GM23338 (cell line): ENCODE data around the gene SMIM22. TPM values are rescaled to one million over a fixed set of nuclear protein-coding genes. Genes with fewer than 3 reads are reported as not detected.

Experiments used
- ATAC-seq: fragments of 200-7000 bp; cut with Tn5 transposase; 3 replicates; pipeline ENCODE4 v1.9.1; 2020
- DNase-seq: peaks from one replicate; pipeline ENCODE4 v3.0.0-alpha.2; 2015; ENCODE audit warnings: low spot score
- H2AFZ ChIP-seq: fragments of 200-600 bp; sonication (generic); 2 replicates; pipeline ENCODE4 v1.8.0; 2016; ENCODE audit warnings: antibody characterized with exemption, mild to moderate bottlenecking, moderate library complexity
- H3F3A ChIP-seq: fragments of 200-600 bp; sonication (generic); replicated peaks from 2 replicates; pipeline ENCODE4 v1.8.0; 2017; ENCODE audit warnings: antibody characterized with exemption, mixed run types, low read depth
- H3K27ac ChIP-seq: fragments of 200-600 bp; sonication (generic); 2 replicates; pipeline ENCODE4 v1.6.1; 2016; ENCODE audit warnings: low read depth
- H3K27me3 ChIP-seq: fragments of 200-600 bp; sonication (generic); 2 replicates; pipeline ENCODE4 v1.8.0; 2016; ENCODE audit warnings: mild to moderate bottlenecking, mixed run types, moderate library complexity; ENCODE audit not compliant: insufficient read depth
- H3K36me3 ChIP-seq: fragments of 200-600 bp; sonication (generic); 2 replicates; pipeline ENCODE4 v1.8.0; 2016; ENCODE audit warnings: mild to moderate bottlenecking; ENCODE audit not compliant: insufficient read depth
- H3K4me1 ChIP-seq: fragments of 200-600 bp; sonication (generic); 2 replicates; pipeline ENCODE4 v1.8.0; 2016; ENCODE audit warnings: mild to moderate bottlenecking, moderate library complexity; ENCODE audit not compliant: insufficient read depth
- H3K4me2 ChIP-seq: fragments of 200-600 bp; sonication (generic); 2 replicates; pipeline ENCODE4 v1.7.1; 2017; ENCODE audit warnings: mixed run types
- H3K4me3 ChIP-seq: fragments of 200-600 bp; sonication (generic); 2 replicates; pipeline ENCODE4 v1.6.1; 2016; ENCODE audit warnings: mixed run types
- H3K79me2 ChIP-seq: fragments of 200-600 bp; sonication (generic); replicated peaks from 2 replicates; pipeline ENCODE4 v1.8.0; 2017; ENCODE audit warnings: mild to moderate bottlenecking; ENCODE audit not compliant: insufficient read depth
- H3K9me2 ChIP-seq: fragments of 200-600 bp; sonication (generic); 2 replicates; pipeline ENCODE4 v1.8.0; 2017; ENCODE audit not compliant: insufficient read depth
- H4K20me1 ChIP-seq: fragments of 200-600 bp; sonication (generic); replicated peaks from 2 replicates; pipeline ENCODE4 v1.8.0; 2017; ENCODE audit warnings: mild to moderate bottlenecking; ENCODE audit not compliant: insufficient read depth
- H3K27ac Mint-ChIP-seq: 2 replicates; pipeline ENCODE4 v1.8.0; 2020; ENCODE audit warnings: inconsistent platforms, mild to moderate bottlenecking, moderate library complexity, mixed read lengths
- H3K27me3 Mint-ChIP-seq: 3 replicates; pipeline ENCODE4 v1.8.0; 2022; ENCODE audit warnings: low read depth, mild to moderate bottlenecking, moderate library complexity, mixed read lengths, inconsistent platforms; ENCODE audit not compliant: insufficient read depth, poor library complexity
- H3K36me3 Mint-ChIP-seq: 3 replicates; pipeline ENCODE4 v1.8.0; 2021; ENCODE audit warnings: low read depth, mild to moderate bottlenecking, inconsistent platforms, moderate library complexity, mixed read lengths
- H3K4me1 Mint-ChIP-seq: 3 replicates; pipeline ENCODE4 v1.8.0; 2020; ENCODE audit warnings: mild to moderate bottlenecking, inconsistent platforms, mixed read lengths
- H3K4me3 Mint-ChIP-seq: 3 replicates; pipeline ENCODE4 v1.8.0; 2021; ENCODE audit warnings: moderate library complexity, mild to moderate bottlenecking, inconsistent platforms, mixed read lengths
- H3K9me3 Mint-ChIP-seq: 3 replicates; pipeline ENCODE4 v1.8.0; 2020; ENCODE audit warnings: moderate library complexity, mild to moderate bottlenecking, inconsistent platforms, mixed read lengths
- CREB1 ChIP-seq: fragments of 250-450 bp; sonication (Bioruptor Pico); IDR thresholded peaks from 2 replicates; pipeline ENCODE4 v1.5.0; 2020; ENCODE audit warnings: low read depth, mild to moderate bottlenecking, moderate library complexity
- CTCF ChIP-seq, 2 experiments: fragments of 200-600 bp in 1 of 2; sonication (generic) in 1 of 2; conservative IDR thresholded peaks; 2 replicates each; pipeline versions ENCODE4 v1.5.1 to v1.6.1; 2016 to 2017; ENCODE audit warnings: antibody characterized with exemption in 2 of 2, low read depth in 2 of 2, mild to moderate bottlenecking in 2 of 2, moderate library complexity in 1 of 2
- ETS1 ChIP-seq: IDR thresholded peaks from 2 replicates; pipeline ENCODE4 v1.6.1; 2016; ENCODE audit warnings: antibody characterized with exemption
- EZH2 ChIP-seq: fragments of 200-600 bp; sonication (generic); IDR thresholded peaks from one replicate; pipeline ENCODE4 v1.8.0; 2017; ENCODE audit warnings: antibody characterized with exemption, mild to moderate bottlenecking, low read depth; ENCODE audit not compliant: unreplicated experiment
- EZH2phosphoT487 ChIP-seq: fragments of 200-600 bp; sonication (generic); IDR thresholded peaks from one replicate; pipeline ENCODE4 v1.8.1; 2018; ENCODE audit warnings: antibody characterized with exemption; ENCODE audit not compliant: unreplicated experiment
- JUNB ChIP-seq: IDR thresholded peaks from one replicate; pipeline ENCODE4 v1.6.1; 2016; ENCODE audit warnings: antibody characterized with exemption; ENCODE audit not compliant: unreplicated experiment
- NANOG ChIP-seq: IDR thresholded peaks from 2 replicates; pipeline ENCODE4 v1.6.1; 2016; ENCODE audit warnings: antibody characterized with exemption, borderline replicate concordance
- POLR2AphosphoS5 ChIP-seq: IDR thresholded peaks from 2 replicates; pipeline ENCODE4 v1.6.1; 2016; ENCODE audit warnings: antibody characterized with exemption, low read depth
- REST ChIP-seq: IDR thresholded peaks from one replicate; pipeline ENCODE4 v1.6.1; 2018; ENCODE audit warnings: antibody characterized with exemption; ENCODE audit not compliant: unreplicated experiment
- STAT1 ChIP-seq: IDR thresholded peaks from one replicate; pipeline ENCODE4 v1.6.1; 2016; ENCODE audit warnings: antibody characterized with exemption; ENCODE audit not compliant: unreplicated experiment
- ZNF114 ChIP-seq: fragments of 250-450 bp; sonication (Bioruptor Pico); IDR thresholded peaks from 2 replicates; pipeline ENCODE4 v1.5.0; 2020; ENCODE audit warnings: mild to moderate bottlenecking, moderate library complexity
- ZNF331 ChIP-seq: fragments of 250-450 bp; sonication (Bioruptor Pico); IDR thresholded peaks from 2 replicates; pipeline ENCODE4 v1.5.0; 2020; ENCODE audit warnings: low read depth, mild to moderate bottlenecking, moderate library complexity
- ZNF462 ChIP-seq: fragments of 250-450 bp; sonication (Bioruptor Pico); IDR thresholded peaks from 2 replicates; pipeline ENCODE4 v1.5.0; 2020; ENCODE audit warnings: mild to moderate bottlenecking, moderate library complexity
- polyA plus RNA-seq: library from polyadenylated mRNA; unstranded; fragments of >200 nt; fragmentation: Nextera tagmentation; extraction: Ambion mirVana; gene quantifications from 2 replicates; pipeline ENCODE4 v1.2.1, GENCODE V29; 2016
- total RNA-seq: library from RNA; depleted of rRNA; stranded (reverse); fragments of >200 nt; shearing (Covaris generic); gene quantifications from 2 replicates; pipeline ENCODE4 v1.2.3, GENCODE V29; 2014

SMIM22 gene
- total and polyA plus RNA-seq, 2 experiments from 2014 or later = 1.4 TPM; not detected in 1

- Histone ChIP-seq H3F3A (no peaks in the 10 kb centered on the region; the same call in 1 of the 2 replicates), H3K4me2 (no peak overlapping the region), H2AFZ (no peak overlapping the region), H3K4me3 (no peak overlapping the region), H3K4me1 (no peaks in the 10 kb centered on the region), H3K27ac (no peak overlapping the region), H4K20me1 (peaks cover 16% of the 10 kb centered on the region), H3K36me3 (peaks cover 38% of the 10 kb centered on the region), H3K27me3 (no peaks in the 10 kb centered on the region), H3K79me2 (no peaks in the 10 kb centered on the region), H3K9me2 (no peaks in the 10 kb centered on the region)
- Mint-ChIP-seq H3K9me3 (no peaks in the 10 kb centered on the region), H3K4me3 (no peak overlapping the region), H3K27me3 (no peaks in the 10 kb centered on the region), H3K27ac (no peak overlapping the region), H3K36me3 (peaks cover 71% of the 10 kb centered on the region), H3K4me1 (no peaks in the 10 kb centered on the region)
- TF ChIP-seq ETS1 (no peak), JUNB (no peak), ZNF462 (CRISPR knock-in tag) (no peak), CREB1 (CRISPR knock-in tag) (no peak), ZNF331 (CRISPR knock-in tag) (no peak), EZH2phosphoT487 (no peak), EZH2 (no peak), CTCF (conservative IDR thresholded peaks at IDR 0.05; ENCODE audit: low read depth in 2 of 2) (no peak), REST (no peak), POLR2AphosphoS5 (no peak), NANOG (no peak), STAT1 (no peak), ZNF114 (no peak)
- ATAC-seq (no peak), DNase-seq (no peak)
These were observed 30.0 kb downstream of the SMIM22 start for GRCh38 chr16:4825196-4825595.
